ENCODE results near the gene FCN1. TPM values are rescaled to one million over a fixed set of nuclear protein-coding genes. Genes with fewer than 3 reads are reported as not detected.

Gene FCN1
- 10 to 100 TPM in 1 of 4 donors, 1 to 10 TPM in 3; 1.3 to 26.0 (median 1.8) TPM for total RNA-seq

DNA sequence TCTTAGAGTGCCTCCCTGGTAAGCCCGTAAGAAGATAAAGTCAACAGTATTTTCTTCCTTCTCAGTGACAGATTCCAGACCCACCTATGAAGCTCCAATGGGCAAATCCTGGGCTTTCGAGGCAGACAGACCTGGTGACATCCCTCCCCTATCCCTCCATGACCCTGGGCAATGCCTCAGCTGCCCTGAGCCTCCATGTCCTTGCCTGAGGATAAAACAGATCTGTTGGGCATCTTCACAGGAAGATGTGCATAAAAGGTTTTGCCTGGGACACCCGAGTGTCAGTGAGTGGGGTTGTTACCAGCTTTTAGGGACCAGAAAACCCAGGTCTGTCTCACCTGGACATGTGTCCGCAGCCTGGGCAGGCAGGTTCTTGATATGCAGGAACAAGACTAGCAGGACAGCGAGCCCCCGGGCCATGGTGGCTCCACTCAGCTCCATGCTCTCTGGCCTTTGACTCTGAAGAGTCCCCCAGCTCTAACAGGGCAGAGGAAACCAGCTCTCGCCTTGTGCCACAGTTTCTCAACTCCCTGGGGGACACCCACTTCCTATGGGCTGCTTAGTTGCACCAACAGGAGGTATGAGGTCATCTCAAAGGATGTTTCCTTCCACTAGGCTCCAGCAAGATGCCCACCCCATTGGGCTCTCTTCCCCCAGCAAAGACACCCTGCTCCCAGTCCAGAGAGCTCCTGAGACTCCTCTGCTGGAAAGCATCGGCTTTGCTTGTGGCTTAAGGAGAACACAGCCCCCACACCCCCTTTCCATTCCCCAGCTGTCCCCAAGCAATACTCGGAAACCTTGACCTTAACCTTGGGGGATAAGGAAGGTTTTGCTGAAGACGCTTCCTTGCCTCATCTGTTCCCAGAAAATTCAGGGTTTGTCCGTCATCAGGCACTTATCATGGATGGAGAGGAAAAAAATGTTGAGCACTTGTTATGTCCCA lies at the start of gene FCN1:
TSS of gene FCN1 (minus strand) at position 482 of the 943 bp plus-strand sequence. CDS start at position 441, 41 bp downstream.
- WGBS = 83% methylated on average over 7 of the region's 11 CpGs
- Histone ChIP-seq H3K36me3 (no peaks in the 10 kb centered on the region), H3K9me3 (peaks cover 0 to 23% (median 8%) of the 10 kb centered on the region in 4 donors), H3K27me3 (peaks cover 0 to 63% (median 0%) of the 10 kb centered on the region in 4 donors), H3K4me1 (no peaks in the 10 kb centered on the region), H3K4me3 (no peak within 1 kb of the TSS), H3K27ac (replicated peaks in 1 of 4) (no peak within 1 kb of the TSS)
- intact Hi-C loops (cut with DNase I) = no loop called here
- no peak for DNase-seq (ENCODE audit: extremely low spot score)
- TF ChIP-seq, protein P1, sequence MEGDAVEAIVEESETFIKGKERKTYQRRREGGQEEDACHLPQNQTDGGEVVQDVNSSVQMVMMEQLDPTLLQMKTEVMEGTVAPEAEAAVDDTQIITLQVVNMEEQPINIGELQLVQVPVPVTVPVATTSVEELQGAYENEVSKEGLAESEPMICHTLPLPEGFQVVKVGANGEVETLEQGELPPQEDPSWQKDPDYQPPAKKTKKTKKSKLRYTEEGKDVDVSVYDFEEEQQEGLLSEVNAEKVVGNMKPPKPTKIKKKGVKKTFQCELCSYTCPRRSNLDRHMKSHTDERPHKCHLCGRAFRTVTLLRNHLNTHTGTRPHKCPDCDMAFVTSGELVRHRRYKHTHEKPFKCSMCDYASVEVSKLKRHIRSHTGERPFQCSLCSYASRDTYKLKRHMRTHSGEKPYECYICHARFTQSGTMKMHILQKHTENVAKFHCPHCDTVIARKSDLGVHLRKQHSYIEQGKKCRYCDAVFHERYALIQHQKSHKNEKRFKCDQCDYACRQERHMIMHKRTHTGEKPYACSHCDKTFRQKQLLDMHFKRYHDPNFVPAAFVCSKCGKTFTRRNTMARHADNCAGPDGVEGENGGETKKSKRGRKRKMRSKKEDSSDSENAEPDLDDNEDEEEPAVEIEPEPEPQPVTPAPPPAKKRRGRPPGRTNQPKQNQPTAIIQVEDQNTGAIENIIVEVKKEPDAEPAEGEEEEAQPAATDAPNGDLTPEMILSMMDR (IDR thresholded peaks at IDR 0.05) = no peak
- no peak for TF ChIP-seq EP300 (IDR thresholded peaks at IDR 0.05)
- TF ChIP-seq POLR2A (IDR thresholded peaks at IDR 0.05; ENCODE audit: low read depth) = no peak
- TF ChIP-seq POLR2AphosphoS5 (IDR thresholded peaks at IDR 0.05) = no peak

DNA sequence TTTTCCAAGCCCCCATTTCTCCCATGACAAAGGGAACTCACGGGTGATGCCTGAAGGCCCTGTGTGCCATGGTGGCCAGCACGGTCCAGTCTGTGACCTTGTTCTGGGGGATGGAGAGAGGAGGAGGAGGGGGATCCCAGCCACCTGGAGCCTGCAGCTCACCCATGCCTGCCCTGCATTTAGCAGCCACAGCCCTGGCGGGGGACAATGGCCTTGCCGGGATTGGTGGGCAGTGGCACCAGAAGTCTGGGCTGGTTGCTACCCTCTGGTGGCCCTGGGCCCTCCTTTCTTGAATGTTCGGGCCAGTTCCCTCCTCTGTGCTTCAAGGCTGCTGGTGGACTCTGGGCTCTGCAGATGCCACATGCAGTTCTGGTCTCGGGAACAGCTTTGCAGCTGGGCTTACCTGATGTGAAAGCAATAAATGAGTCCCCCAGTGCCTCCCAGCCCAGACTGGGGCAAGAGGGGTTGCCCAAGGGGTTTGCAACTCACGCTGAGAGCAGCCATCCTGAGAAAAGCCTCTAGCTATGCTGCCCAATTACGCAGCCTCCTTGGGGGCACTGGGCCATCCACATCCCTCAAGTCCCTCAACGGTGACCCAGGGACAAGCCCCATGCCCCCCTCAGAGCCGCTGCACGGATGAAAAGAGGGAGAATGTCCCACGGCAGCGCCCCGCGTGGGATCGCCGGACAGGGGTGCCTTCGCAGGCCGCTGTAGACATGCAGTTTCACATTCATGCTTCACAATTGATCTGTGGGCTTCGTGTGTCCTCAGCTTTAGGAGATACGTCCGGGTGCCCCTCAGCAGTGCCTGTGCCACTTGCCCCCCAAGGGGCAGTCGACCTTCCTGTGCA lies 49.2 kb upstream of the FCN1 start:
- intact Hi-C loops (cut with DNase I) = no loop called here
- no peak for DNase-seq (ENCODE audit: extremely low spot score)
- Histone ChIP-seq H3K36me3 (no peaks in the 10 kb centered on the region), H3K27me3 (peaks cover 0 to 88% (median 4%) of the 10 kb centered on the region in 4 donors), H3K4me1 (peaks cover 0 to 4% (median 2%) of the 10 kb centered on the region in 4 donors), H3K9me3 (no peaks in the 10 kb centered on the region), H3K27ac (replicated peaks in 1 of 4) (no peak overlapping the region), H3K4me3 (no peak overlapping the region)
- no peak for TF ChIP-seq POLR2A (IDR thresholded peaks at IDR 0.05; ENCODE audit: low read depth)
- no peak for TF ChIP-seq POLR2AphosphoS5 (IDR thresholded peaks at IDR 0.05)
- TF ChIP-seq, protein P1 (IDR thresholded peaks at IDR 0.05) = no peak
- TF ChIP-seq EP300 (IDR thresholded peaks at IDR 0.05) = no peak
- whole genome bisulfite sequencing = 89% methylated on average over 6 of the region's 23 CpGs

- H3K4me3 ChIP-seq = no peak overlapping the region
These were observed 48.6 kb upstream of the FCN1 start for GRCh38 chr9:134966270-134966669.

GRCh38 chr9:134965851-134966250 lies 48.1 kb upstream of the FCN1 start:
- 88% methylated on average over 6 of the region's 6 CpGs for WGBS
- Histone ChIP-seq H3K4me1 (peaks cover 0 to 4% (median 4%) of the 10 kb centered on the region in 4 donors), H3K27ac (replicated peaks in 1 of 4) (no peak overlapping the region), H3K27me3 (peaks cover 0 to 83% (median 4%) of the 10 kb centered on the region in 4 donors), H3K36me3 (no peaks in the 10 kb centered on the region), H3K9me3 (no peaks in the 10 kb centered on the region), H3K4me3 (no peak overlapping the region)
- TF ChIP-seq, protein P1 (IDR thresholded peaks at IDR 0.05) = no peak
- TF ChIP-seq POLR2A (IDR thresholded peaks at IDR 0.05; ENCODE audit: low read depth) (no peak), EP300 (IDR thresholded peaks at IDR 0.05) (no peak), POLR2AphosphoS5 (IDR thresholded peaks at IDR 0.05) (no peak)
- intact Hi-C loops (cut with DNase I) = no loop called here
- DNase-seq (ENCODE audit: extremely low spot score) = no peak

More at GRCh38 chr9:134966270-134966669, 48.6 kb upstream of the FCN1 start:
- DNase-seq (ENCODE audit: extremely low spot score) = no peak
- H3K9me3 ChIP-seq = no peaks in the 10 kb centered on the region
- intact Hi-C loops (cut with DNase I) = no loop called here
- peaks cover 0 to 85% (median 4%) of the 10 kb centered on the region in 4 donors for H3K27me3 ChIP-seq
- TF ChIP-seq POLR2A (IDR thresholded peaks at IDR 0.05; ENCODE audit: low read depth) = no peak
- TF ChIP-seq POLR2AphosphoS5 (IDR thresholded peaks at IDR 0.05) = no peak
- TF ChIP-seq, protein P1 (IDR thresholded peaks at IDR 0.05) = no peak
- no peak for TF ChIP-seq EP300 (IDR thresholded peaks at IDR 0.05)
- H3K27ac ChIP-seq (replicated peaks in 1 of 4) = no peak overlapping the region
- peaks cover 0 to 4% (median 2%) of the 10 kb centered on the region in 4 donors for H3K4me1 ChIP-seq
- 91% methylated on average over 12 of the region's 12 CpGs for WGBS
- H3K36me3 ChIP-seq = no peaks in the 10 kb centered on the region

Data from esophagus muscularis mucosa (tissue), 4 donors.